ENCODE data around the gene RPUSD3.
"Not testable (repeated sequence)": the region's sequence is repeated elsewhere in the genome, so short reads cannot be mapped to it uniquely, and the experiment has no call there.

The RPUSD3 gene

GRCh38 chr3:9876991-9877390, 33.2 kb upstream of the RPUSD3 start:
- H3F3A ChIP-seq (ENCODE audit: insufficient read depth, low read length) = no peaks in the 10 kb centered on the region
- no peak overlapping the region for H3K27ac ChIP-seq (ENCODE audit: low read length)
- no peak overlapping the region for H3K4me3 ChIP-seq (ENCODE audit: low read length)
- no peaks in the 10 kb centered on the region for H3K79me2 ChIP-seq (ENCODE audit: low read length)
- H2AFZ ChIP-seq (ENCODE audit: low read length) = no peak overlapping the region
- H3K9me3 ChIP-seq (replicated peaks; ENCODE audit: insufficient read depth, low read length) = no peaks in the 10 kb centered on the region
- no peaks in the 10 kb centered on the region for H3K9me2 ChIP-seq (replicated peaks; ENCODE audit: insufficient read depth, low read length)
- H4K20me1 ChIP-seq (ENCODE audit: insufficient read depth, low read length) = no peaks in the 10 kb centered on the region
- H3K4me1 ChIP-seq (ENCODE audit: low read length) = no peaks in the 10 kb centered on the region
- H3K27me3 ChIP-seq (replicated peaks; ENCODE audit: insufficient read depth, low read length) = no peaks in the 10 kb centered on the region
- no peaks in the 10 kb centered on the region for H3K36me3 ChIP-seq (replicated peaks; ENCODE audit: insufficient read depth, low read length)
- DNase-seq = no peak
- H3K4me2 ChIP-seq (ENCODE audit: low read depth, low read length) = no peak overlapping the region
- no peak overlapping the region for H3K9ac ChIP-seq (ENCODE audit: low read length)
- TF ChIP-seq EZH2phosphoT487 (IDR thresholded peaks at IDR 0.05; ENCODE audit: low read length) (no peak), CTCF (IDR thresholded peaks at IDR 0.05; ENCODE audit: low read length) (no peak), EZH2 (optimal IDR thresholded peaks at IDR 0.05; ENCODE audit: low read depth, low read length) (no peak)

GRCh38 chr3:9876255-9876654, 32.4 kb upstream of the RPUSD3 start:
- not testable (repeated sequence) for H3K9ac ChIP-seq (ENCODE audit: low read length); H3K36me3 ChIP-seq (replicated peaks; ENCODE audit: insufficient read depth, low read length); H3K27me3 ChIP-seq (replicated peaks; ENCODE audit: insufficient read depth, low read length); H3K4me2 ChIP-seq (ENCODE audit: low read depth, low read length); H3K79me2 ChIP-seq (ENCODE audit: low read length); H3K9me3 ChIP-seq (replicated peaks; ENCODE audit: insufficient read depth, low read length); DNase-seq; H2AFZ ChIP-seq (ENCODE audit: low read length); H3K4me1 ChIP-seq (ENCODE audit: low read length); H3K9me2 ChIP-seq (replicated peaks; ENCODE audit: insufficient read depth, low read length); H3K27ac ChIP-seq (ENCODE audit: low read length); H4K20me1 ChIP-seq (ENCODE audit: insufficient read depth, low read length); H3K4me3 ChIP-seq (ENCODE audit: low read length); H3F3A ChIP-seq (ENCODE audit: insufficient read depth, low read length)

GRCh38 chr3:9875448-9875847, 31.6 kb upstream of the RPUSD3 start:
- Histone ChIP-seq H3K9ac (ENCODE audit: low read length) (no peak overlapping the region), H3K36me3 (replicated peaks; ENCODE audit: insufficient read depth, low read length) (no peaks in the 10 kb centered on the region), H3K9me2 (replicated peaks; ENCODE audit: insufficient read depth, low read length) (no peaks in the 10 kb centered on the region), H4K20me1 (ENCODE audit: insufficient read depth, low read length) (no peaks in the 10 kb centered on the region), H3F3A (ENCODE audit: insufficient read depth, low read length) (no peaks in the 10 kb centered on the region), H3K4me2 (ENCODE audit: low read depth, low read length) (no peak overlapping the region), H3K27me3 (replicated peaks; ENCODE audit: insufficient read depth, low read length) (no peaks in the 10 kb centered on the region), H3K4me1 (ENCODE audit: low read length) (no peaks in the 10 kb centered on the region), H3K4me3 (ENCODE audit: low read length) (no peak overlapping the region), H3K27ac (ENCODE audit: low read length) (no peak overlapping the region), H3K79me2 (ENCODE audit: low read length) (no peaks in the 10 kb centered on the region), H2AFZ (ENCODE audit: low read length) (no peak overlapping the region), H3K9me3 (replicated peaks; ENCODE audit: insufficient read depth, low read length) (no peaks in the 10 kb centered on the region)
- no peak for DNase-seq
- no peak for TF ChIP-seq EZH2phosphoT487 (IDR thresholded peaks at IDR 0.05; ENCODE audit: low read length)
- TF ChIP-seq EZH2 (optimal IDR thresholded peaks at IDR 0.05; ENCODE audit: low read depth, low read length) = no peak

GRCh38 chr3:9872067-9872466, 28.3 kb upstream of the RPUSD3 start:
- not testable (repeated sequence) for H3K36me3 ChIP-seq (replicated peaks; ENCODE audit: insufficient read depth, low read length); H3K9ac ChIP-seq (ENCODE audit: low read length); H3K4me3 ChIP-seq (ENCODE audit: low read length); H2AFZ ChIP-seq (ENCODE audit: low read length); H3K79me2 ChIP-seq (ENCODE audit: low read length); H3K9me2 ChIP-seq (replicated peaks; ENCODE audit: insufficient read depth, low read length); H3K27ac ChIP-seq (ENCODE audit: low read length); H3F3A ChIP-seq (ENCODE audit: insufficient read depth, low read length); H3K4me2 ChIP-seq (ENCODE audit: low read depth, low read length); H3K27me3 ChIP-seq (replicated peaks; ENCODE audit: insufficient read depth, low read length); H3K9me3 ChIP-seq (replicated peaks; ENCODE audit: insufficient read depth, low read length); H3K4me1 ChIP-seq (ENCODE audit: low read length); H4K20me1 ChIP-seq (ENCODE audit: insufficient read depth, low read length); DNase-seq

GRCh38 chr3:9870978-9871377, 27.2 kb upstream of the RPUSD3 start:
- no peak overlapping the region for H3K9ac ChIP-seq (ENCODE audit: low read length)
- no peaks in the 10 kb centered on the region for H4K20me1 ChIP-seq (ENCODE audit: insufficient read depth, low read length)
- H3F3A ChIP-seq (ENCODE audit: insufficient read depth, low read length) = no peaks in the 10 kb centered on the region
- no peaks in the 10 kb centered on the region for H3K27me3 ChIP-seq (replicated peaks; ENCODE audit: insufficient read depth, low read length)
- no peaks in the 10 kb centered on the region for H3K79me2 ChIP-seq (ENCODE audit: low read length)
- no peaks in the 10 kb centered on the region for H3K9me2 ChIP-seq (replicated peaks; ENCODE audit: insufficient read depth, low read length)
- no peaks in the 10 kb centered on the region for H3K9me3 ChIP-seq (replicated peaks; ENCODE audit: insufficient read depth, low read length)
- no peak overlapping the region for H2AFZ ChIP-seq (ENCODE audit: low read length)
- TF ChIP-seq CTCF (IDR thresholded peaks at IDR 0.05; ENCODE audit: low read length) = no peak
- no peak overlapping the region for H3K4me2 ChIP-seq (ENCODE audit: low read depth, low read length)
- no peaks in the 10 kb centered on the region for H3K36me3 ChIP-seq (replicated peaks; ENCODE audit: insufficient read depth, low read length)
- no peaks in the 10 kb centered on the region for H3K4me1 ChIP-seq (ENCODE audit: low read length)
- H3K4me3 ChIP-seq (ENCODE audit: low read length) = no peak overlapping the region
- no peak overlapping the region for H3K27ac ChIP-seq (ENCODE audit: low read length)
- no peak for DNase-seq

Measured in MM.1S (cell line).